Spleen (tissue), 11 donors: ENCODE measurements around the gene RTKN. TPM values are rescaled to one million over a fixed set of nuclear protein-coding genes. Genes with fewer than 3 reads are reported as not detected.

Source experiments
- DNase-seq: peaks from one replicate; pipeline ENCODE4 v3.0.0-alpha.2; 2020
- H3K27ac ChIP-seq, 8 donors: fragments of 200-600 bp; sonication (generic) in 7 of 8; 1 replicate in 4 of 8; 2 replicates in 4 of 8; pipeline versions ENCODE4 v1.5.0 to v1.8.0; 2016 to 2021; ENCODE audit warnings: inconsistent platforms in 4 of 8, mild to moderate bottlenecking in 4 of 8, moderate library complexity in 1 of 8
- H3K27me3 ChIP-seq, 7 donors: fragments of 200-600 bp; sonication (generic) in 6 of 7; replicated peaks in 1 of 7; 1 replicate in 4 of 7; 2 replicates in 3 of 7; pipeline versions ENCODE4 v1.5.0 to v1.8.0; 2016 to 2021; ENCODE audit warnings: inconsistent platforms in 3 of 7, mild to moderate bottlenecking in 1 of 7
- H3K36me3 ChIP-seq, 6 donors: fragments of 200-600 bp; sonication (generic) in 5 of 6; 1 replicate in 4 of 6; 2 replicates in 2 of 6; pipeline versions ENCODE4 v1.5.0 to v1.8.0; 2016 to 2021; ENCODE audit warnings: inconsistent platforms in 2 of 6
- H3K4me1 ChIP-seq, 6 donors: fragments of 200-600 bp; sonication (generic) in 5 of 6; 1 replicate in 3 of 6; 2 replicates in 3 of 6; pipeline versions ENCODE4 v1.5.0 to v1.8.0; 2016 to 2021; ENCODE audit warnings: inconsistent platforms in 3 of 6
- H3K4me3 ChIP-seq, 8 donors: fragments of 200-600 bp; sonication (generic) in 7 of 8; 1 replicate in 4 of 8; 2 replicates in 4 of 8; pipeline versions ENCODE4 v1.5.0 to v1.8.0; 2016 to 2021; ENCODE audit warnings: inconsistent platforms in 4 of 8, mild to moderate bottlenecking in 4 of 8, moderate library complexity in 2 of 8
- H3K9me3 ChIP-seq, 8 donors: fragments of 200-600 bp; sonication (generic) in 7 of 8; 1 replicate in 4 of 8; 2 replicates in 4 of 8; pipeline versions ENCODE4 v1.5.0 to v1.8.0; 2016 to 2021; ENCODE audit warnings: inconsistent platforms in 4 of 8
- CTCF ChIP-seq, 11 experiments: fragments of 200-600 bp in 7 of 11; fragments of 450-650 bp in 4 of 11; sonication (generic) in 4 of 11; IDR thresholded peaks in 8 of 11; conservative IDR thresholded peaks in 3 of 11; 1 replicate in 7 of 11; 2 replicates in 4 of 11; pipeline versions ENCODE4 v1.4.0 to v1.8.0; 2016 to 2021; ENCODE audit warnings: antibody characterized with exemption in 11 of 11, inconsistent platforms in 4 of 11, mild to moderate bottlenecking in 1 of 11
- POLR2A ChIP-seq, 3 donors: fragments of 450-650 bp; IDR thresholded peaks; one replicate each; pipeline ENCODE4 v1.5.1; 2017; ENCODE audit warnings: antibody characterized with exemption in 3 of 3, mild to moderate bottlenecking in 1 of 3
- POLR2AphosphoS5 ChIP-seq, 3 donors: sonication (generic); formaldehyde crosslinking; IDR thresholded peaks; one replicate each; pipeline ENCODE4 v1.5.1; 2017; ENCODE audit warnings: antibody characterized with exemption in 3 of 3
- WGBS, 5 donors: extraction: QIAGEN DNeasy Blood & Tissue Kit in 3 of 5; methylation state at CpG; one replicate each; pipeline versions ENCODE4 v1.1.5 to v1.1.7; 2013 to 2018; 5-methylcytosine and 5-hydroxymethylcytosine counted together
- intact Hi-C: fragments of 100-400 bp; cut with DNase I; formaldehyde crosslinking; loops from one replicate; pipeline ENCODE4 v1.15.0; 2023; ENCODE audit warnings: low total_unique reads
- polyA plus RNA-seq, 3 donors: library from polyadenylated mRNA; stranded (reverse); fragments of 200-250 nt; gene quantifications; one replicate each; pipeline ENCODE4 v1.2.1, GENCODE V29; 2013
- total RNA-seq, 7 donors: library from RNA; depleted of rRNA in 3 of 7; stranded (reverse); fragments of >200 nt in 3 of 7; fragmentation: NEBNext Ultra II Directional in 4 of 7; extraction: Animal tissue kit (Norgen Biotek cat#: 25700) in 4 of 7; gene quantifications; one replicate each; pipeline versions ENCODE4 v1.1.0 to v1.2.1, GENCODE V29; 2016 to 2021
- donor health status: healthy with polysubstance abuse.
- donor health status: DM: no; HTN: no; CAD: no; lungs with moderate emphysema.
- donor health status: DM: no; HTN: no; CAD: no.
- donor health status: Bipolar disorder and iron deficiency.
- donor health status: healthy.
- donor health status: DM: no; HTN: no; CAD: no.
- donor health status: DM: yes; HTN: yes; CAD: no.

Gene RTKN
- total and polyA plus RNA-seq, 10 donors = 3.2 to 11.1 (median 7.1) TPM

- no peak overlapping the region for H3K27ac ChIP-seq
- no peak for TF ChIP-seq POLR2A (IDR thresholded peaks at IDR 0.05)
- no peak for TF ChIP-seq POLR2AphosphoS5 (IDR thresholded peaks at IDR 0.05)
- TF ChIP-seq CTCF (IDR thresholded peaks at IDR 0.05 in 8 of 11, conservative IDR thresholded peaks at IDR 0.05 in 3 of 11) = no peak
- no peak for DNase-seq
- no peaks in the 10 kb centered on the region for H3K9me3 ChIP-seq
- H3K27me3 ChIP-seq = peaks cover 0 to 21% (median 0%) of the 10 kb centered on the region in 7 donors
- H3K4me3 ChIP-seq = no peak overlapping the region
- H3K4me1 ChIP-seq = peaks cover 3 to 39% (median 27%) of the 10 kb centered on the region in 6 donors
- H3K36me3 ChIP-seq = no peaks in the 10 kb centered on the region
- WGBS, 5 donors = 63 to 91% (median 85%) methylated on average over 5 to 8 of the region's 8 CpGs
- intact Hi-C loops = no loop called here
Measured at GRCh38 chr2:74413001-74413698, 28.6 kb downstream of the RTKN start.

- no peak overlapping the region for H3K27ac ChIP-seq
- H3K27me3 ChIP-seq = no peaks in the 10 kb centered on the region
- no peak overlapping the region for H3K4me3 ChIP-seq
- no peaks in the 10 kb centered on the region for H3K9me3 ChIP-seq
- intact Hi-C loops = no loop called here
- H3K4me1 ChIP-seq = no peaks in the 10 kb centered on the region
- TF ChIP-seq POLR2AphosphoS5 (IDR thresholded peaks at IDR 0.05) (no peak), CTCF (IDR thresholded peaks at IDR 0.05 in 8 of 11, conservative IDR thresholded peaks at IDR 0.05 in 3 of 11) (no peak), POLR2A (IDR thresholded peaks at IDR 0.05) (no peak)
- no peaks in the 10 kb centered on the region for H3K36me3 ChIP-seq
- WGBS, 5 donors = 61 to 92% (median 79%) methylated on average over 5 of the region's 5 CpGs
- DNase-seq = no peak
Measured at GRCh38 chr2:74407682-74408081, 34.1 kb downstream of the RTKN start.

GRCh38 chr2:74406035-74406434, 35.7 kb downstream of the RTKN start:
- no peaks in the 10 kb centered on the region for H3K9me3 ChIP-seq
- intact Hi-C loops = no loop called here

More at GRCh38 chr2:74406035-74406434, 35.7 kb downstream of the RTKN start:
- Histone ChIP-seq H3K4me1 (no peaks in the 10 kb centered on the region), H3K27me3 (no peaks in the 10 kb centered on the region), H3K36me3 (no peaks in the 10 kb centered on the region), H3K4me3 (no peak overlapping the region), H3K27ac (no peak overlapping the region)
- TF ChIP-seq POLR2A (IDR thresholded peaks at IDR 0.05) (no peak), CTCF (IDR thresholded peaks at IDR 0.05 in 8 of 11, conservative IDR thresholded peaks at IDR 0.05 in 3 of 11) (no peak), POLR2AphosphoS5 (IDR thresholded peaks at IDR 0.05) (no peak)
- no peak for DNase-seq
